Endothelial cell (in vitro differentiated cells): ENCODE measurements around the gene SEC62. TPM values are rescaled to one million over a fixed set of nuclear protein-coding genes. Genes with fewer than 3 reads are reported as not detected.

Experiments
- DNase-seq: peaks from one replicate; pipeline ENCODE4 v3.0.0; 2021; ENCODE audit warnings: low spot score
- H3K27ac Mint-ChIP-seq: one replicate; pipeline ENCODE4 v1.8.0; 2021; ENCODE audit warnings: mixed read lengths, inconsistent platforms; ENCODE audit not compliant: unreplicated experiment
- H3K27me3 Mint-ChIP-seq: one replicate; pipeline ENCODE4 v1.8.0; 2021; ENCODE audit warnings: mild to moderate bottlenecking, moderate library complexity, mixed read lengths, inconsistent platforms; ENCODE audit not compliant: unreplicated experiment
- H3K36me3 Mint-ChIP-seq: one replicate; pipeline ENCODE4 v1.8.0; 2021; ENCODE audit warnings: mild to moderate bottlenecking, low read depth, mixed read lengths, inconsistent platforms; ENCODE audit not compliant: unreplicated experiment
- H3K4me1 Mint-ChIP-seq: one replicate; pipeline ENCODE4 v1.8.0; 2021; ENCODE audit warnings: mild to moderate bottlenecking, mixed read lengths, inconsistent platforms; ENCODE audit not compliant: unreplicated experiment
- H3K4me3 Mint-ChIP-seq: one replicate; pipeline ENCODE4 v1.8.0; 2021; ENCODE audit warnings: mild to moderate bottlenecking, mixed read lengths, inconsistent platforms; ENCODE audit not compliant: unreplicated experiment
- H3K9me3 Mint-ChIP-seq: one replicate; pipeline ENCODE4 v1.8.0; 2021; ENCODE audit warnings: mixed read lengths, inconsistent platforms; ENCODE audit not compliant: unreplicated experiment
- total RNA-seq: library from RNA; stranded (reverse); fragmentation: NEBNext Ultra II Directional; extraction: Animal tissue kit (Norgen Biotek cat#: 25700); gene quantifications from one replicate; pipeline ENCODE4 v1.2.1, GENCODE V29; 2021; ENCODE audit not compliant: unreplicated experiment
- TF ChIP-seq, protein P1 (sequence below): fragments of 200-600 bp; sonication (generic); IDR thresholded peaks from one replicate; pipeline ENCODE4 v1.5.0; 2021; ENCODE audit warnings: antibody characterized with exemption; ENCODE audit not compliant: unreplicated experiment

The SEC62 gene
- total RNA-seq, 1 donor from 2014 or later = 89.3 TPM

DNA sequence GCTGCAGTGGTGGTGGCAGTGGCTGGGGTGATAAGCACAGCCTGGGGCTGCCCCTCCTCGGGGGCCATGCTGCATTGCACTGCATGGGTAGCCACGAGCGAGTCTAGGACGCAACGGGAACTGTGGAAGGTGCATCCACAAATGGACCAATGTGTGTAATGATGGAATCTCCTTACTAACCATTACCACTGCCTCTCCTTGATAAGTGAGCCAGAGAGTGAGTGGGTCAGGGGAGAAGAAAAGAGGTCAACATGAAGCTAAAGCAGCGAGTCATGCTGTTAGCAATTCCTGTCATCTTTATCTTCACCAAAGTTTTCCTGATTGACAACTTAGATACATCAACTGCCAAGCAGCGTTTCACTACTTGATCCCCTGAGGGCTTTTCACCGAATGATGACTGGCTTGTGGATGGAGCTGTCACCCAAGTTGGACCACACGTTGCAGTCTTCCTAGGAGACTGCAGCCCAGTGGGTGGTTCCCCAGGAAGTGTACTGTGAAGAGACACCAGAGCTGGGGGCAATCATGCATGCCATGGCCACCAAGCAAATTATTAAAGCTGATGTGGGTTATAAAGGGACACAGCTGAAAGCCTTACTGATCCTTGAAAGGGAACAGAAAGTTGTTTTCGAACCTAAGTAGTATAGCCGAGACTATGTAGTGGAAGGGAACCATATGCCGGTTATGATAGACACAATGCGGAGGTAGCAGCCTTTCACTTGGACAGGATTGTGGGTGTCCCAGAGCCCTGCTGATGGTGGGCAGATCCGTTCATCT is 34.7 kb upstream of the SEC62 start:
- H3K27me3 Mint-ChIP-seq = peaks cover 2% of the 10 kb centered on the region
- TF ChIP-seq, protein P1, sequence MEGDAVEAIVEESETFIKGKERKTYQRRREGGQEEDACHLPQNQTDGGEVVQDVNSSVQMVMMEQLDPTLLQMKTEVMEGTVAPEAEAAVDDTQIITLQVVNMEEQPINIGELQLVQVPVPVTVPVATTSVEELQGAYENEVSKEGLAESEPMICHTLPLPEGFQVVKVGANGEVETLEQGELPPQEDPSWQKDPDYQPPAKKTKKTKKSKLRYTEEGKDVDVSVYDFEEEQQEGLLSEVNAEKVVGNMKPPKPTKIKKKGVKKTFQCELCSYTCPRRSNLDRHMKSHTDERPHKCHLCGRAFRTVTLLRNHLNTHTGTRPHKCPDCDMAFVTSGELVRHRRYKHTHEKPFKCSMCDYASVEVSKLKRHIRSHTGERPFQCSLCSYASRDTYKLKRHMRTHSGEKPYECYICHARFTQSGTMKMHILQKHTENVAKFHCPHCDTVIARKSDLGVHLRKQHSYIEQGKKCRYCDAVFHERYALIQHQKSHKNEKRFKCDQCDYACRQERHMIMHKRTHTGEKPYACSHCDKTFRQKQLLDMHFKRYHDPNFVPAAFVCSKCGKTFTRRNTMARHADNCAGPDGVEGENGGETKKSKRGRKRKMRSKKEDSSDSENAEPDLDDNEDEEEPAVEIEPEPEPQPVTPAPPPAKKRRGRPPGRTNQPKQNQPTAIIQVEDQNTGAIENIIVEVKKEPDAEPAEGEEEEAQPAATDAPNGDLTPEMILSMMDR = no peak
- H3K36me3 Mint-ChIP-seq = no peaks in the 10 kb centered on the region
- DNase-seq = no peak
- no peaks in the 10 kb centered on the region for H3K4me1 Mint-ChIP-seq
- H3K27ac Mint-ChIP-seq = no peak overlapping the region
- H3K4me3 Mint-ChIP-seq = no peak overlapping the region
- no peaks in the 10 kb centered on the region for H3K9me3 Mint-ChIP-seq

DNA sequence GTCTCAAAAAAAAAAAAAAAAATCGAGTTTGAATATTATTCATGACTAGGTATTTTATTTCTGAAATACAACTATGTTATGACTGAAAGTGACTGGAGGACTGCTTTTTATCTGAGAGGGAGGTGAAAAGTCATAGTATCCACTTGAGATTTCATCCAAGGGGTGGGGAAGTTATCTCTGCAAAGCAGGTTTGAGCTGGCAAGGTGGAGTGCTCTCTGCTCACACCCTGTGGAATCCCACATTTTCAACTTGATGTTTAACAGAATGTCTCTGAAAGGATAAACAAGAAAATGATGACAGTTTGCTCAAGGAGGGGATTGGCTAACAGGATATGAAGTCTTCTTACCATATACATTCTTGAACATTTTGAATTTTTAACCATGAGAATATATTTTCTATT is 27.3 kb upstream of the SEC62 start:
- H3K4me1 Mint-ChIP-seq = no peaks in the 10 kb centered on the region
- H3K36me3 Mint-ChIP-seq = no peaks in the 10 kb centered on the region
- TF ChIP-seq, protein P1 = no peak
- H3K27ac Mint-ChIP-seq = no peak overlapping the region
- no peak overlapping the region for H3K4me3 Mint-ChIP-seq
- H3K9me3 Mint-ChIP-seq = no peaks in the 10 kb centered on the region
- DNase-seq = no peak
- peaks cover 2% of the 10 kb centered on the region for H3K27me3 Mint-ChIP-seq

DNA sequence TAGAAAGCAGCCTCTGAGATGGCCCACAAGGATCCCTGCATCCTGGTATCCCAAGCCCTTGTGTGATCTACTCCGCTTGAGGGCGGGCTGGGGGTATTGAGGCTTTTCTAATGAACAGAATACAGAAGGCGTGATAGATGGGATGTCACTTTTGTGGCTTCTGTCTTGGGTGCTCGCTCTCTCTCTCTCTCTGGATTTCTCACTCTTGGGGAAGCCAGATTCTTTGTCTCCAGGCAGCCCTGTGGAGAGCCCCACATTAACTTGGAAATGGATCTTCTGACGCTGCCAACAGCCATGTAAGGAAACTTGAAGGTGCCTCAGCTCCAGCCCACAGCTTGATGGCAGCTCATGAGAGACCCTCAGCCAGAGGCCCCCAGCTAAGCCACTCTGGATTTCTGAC is 26.9 kb upstream of the SEC62 start:
- no peaks in the 10 kb centered on the region for H3K4me1 Mint-ChIP-seq
- H3K27ac Mint-ChIP-seq = no peak overlapping the region
- TF ChIP-seq, protein P1 = no peak
- DNase-seq = no peak
- no peak overlapping the region for H3K4me3 Mint-ChIP-seq
- no peaks in the 10 kb centered on the region for H3K36me3 Mint-ChIP-seq
- no peaks in the 10 kb centered on the region for H3K9me3 Mint-ChIP-seq
- H3K27me3 Mint-ChIP-seq = peaks cover under 1% of the 10 kb centered on the region

DNA sequence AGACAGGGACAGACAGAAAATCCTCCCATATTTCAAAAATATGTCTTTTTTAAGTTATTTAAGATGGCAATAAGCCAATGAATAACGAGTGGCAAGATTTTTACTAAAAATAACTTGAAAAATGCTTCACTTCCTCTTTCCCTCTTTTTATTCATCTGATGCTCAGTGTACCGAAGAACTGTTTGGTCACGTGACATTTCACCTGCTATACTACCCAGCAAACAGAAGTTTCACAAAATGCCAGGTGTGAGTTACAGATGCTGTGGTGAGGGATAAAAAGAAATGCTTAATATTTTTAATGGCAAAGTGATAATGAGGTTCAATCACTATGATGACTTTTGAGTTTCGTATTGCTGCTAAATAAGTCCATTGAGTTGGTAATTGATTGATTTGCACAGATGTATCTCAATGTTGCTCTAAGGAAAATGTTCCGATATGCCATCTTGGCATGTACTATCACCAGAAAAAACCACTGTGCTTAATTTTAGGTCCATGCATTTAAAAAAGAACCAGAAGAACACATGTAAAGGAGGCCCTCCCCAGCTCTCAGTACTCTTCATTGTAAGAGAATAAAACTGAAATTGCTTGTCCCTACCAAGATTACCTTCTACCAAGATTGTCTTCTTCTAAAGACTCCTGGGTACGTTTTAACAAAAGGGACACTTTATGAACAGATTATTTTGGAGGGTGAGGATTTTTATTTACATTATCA is 26.0 kb upstream of the SEC62 start:
- Mint-ChIP-seq H3K27me3 (no peaks in the 10 kb centered on the region), H3K27ac (no peak overlapping the region), H3K9me3 (no peaks in the 10 kb centered on the region), H3K36me3 (no peaks in the 10 kb centered on the region), H3K4me3 (no peak overlapping the region), H3K4me1 (peaks cover 3% of the 10 kb centered on the region)
- no peak for DNase-seq
- TF ChIP-seq, protein P1 = no peak

DNA sequence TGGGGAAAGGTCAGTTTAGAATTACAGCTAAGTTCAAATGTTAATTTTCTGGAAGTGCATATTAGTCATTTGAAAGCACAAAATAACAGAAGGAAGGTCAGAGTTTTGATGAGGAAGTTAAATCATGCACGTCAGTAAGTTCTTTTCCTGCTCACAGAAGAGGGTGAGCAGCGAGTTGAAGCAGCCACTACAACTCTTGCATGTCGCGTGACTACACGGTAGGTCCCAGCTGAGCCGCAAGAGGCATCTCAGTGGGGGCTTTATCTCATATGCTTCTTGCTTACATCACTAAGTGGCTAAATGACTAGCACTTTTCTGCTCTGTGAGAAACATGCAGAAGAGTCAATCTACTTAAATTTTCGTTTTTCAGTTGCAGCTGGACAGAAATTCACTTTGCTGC is 21.3 kb upstream of the SEC62 start:
- no peak overlapping the region for H3K27ac Mint-ChIP-seq
- no peak for DNase-seq
- H3K4me1 Mint-ChIP-seq = peaks cover 3% of the 10 kb centered on the region
- H3K36me3 Mint-ChIP-seq = no peaks in the 10 kb centered on the region
- TF ChIP-seq, protein P1 = no peak
- H3K9me3 Mint-ChIP-seq = no peaks in the 10 kb centered on the region
- H3K4me3 Mint-ChIP-seq = no peak overlapping the region
- H3K27me3 Mint-ChIP-seq = no peaks in the 10 kb centered on the region
